WTC11 (cell line): ENCODE data around the gene SDHAF2. TPM values are rescaled to one million over a fixed set of nuclear protein-coding genes. Genes with fewer than 3 reads are reported as not detected.

Experiments
- ATAC-seq: fragments of 200-7000 bp; cut with Tn5 transposase; 2 replicates; pipeline ENCODE4 v1.10.0; 2021; ENCODE audit warnings: mild to moderate bottlenecking, moderate library complexity
- CTCF ChIA-PET: fragments of 300-600 bp; sonication (Branson Sonifier 250); formaldehyde crosslinking; loops from one replicate; lab custom pipeline; 2021; ENCODE audit warnings: antibody characterized with exemption; lab: Charles Lee
- POLR2A ChIA-PET: fragments of 350-600 bp; sonication (Branson Sonifier 250); formaldehyde crosslinking; loops from one replicate; lab custom pipeline; 2021; ENCODE audit warnings: antibody characterized with exemption; lab: Charles Lee
- DNase-seq: peaks from one replicate; pipeline ENCODE4 v3.0.0; 2021; ENCODE audit warnings: low spot score
- H3K27ac Mint-ChIP-seq: 2 replicates; pipeline ENCODE4 v1.8.0; 2021; ENCODE audit warnings: mixed read lengths
- H3K27me3 Mint-ChIP-seq: 2 replicates; pipeline ENCODE4 v1.8.0; 2021; ENCODE audit warnings: low read depth, mild to moderate bottlenecking, moderate library complexity, mixed read lengths
- H3K36me3 Mint-ChIP-seq: 2 replicates; pipeline ENCODE4 v1.8.0; 2021; ENCODE audit warnings: mixed read lengths
- H3K4me1 Mint-ChIP-seq: 2 replicates; pipeline ENCODE4 v1.8.0; 2022; ENCODE audit warnings: mixed read lengths
- H3K4me3 Mint-ChIP-seq: 2 replicates; pipeline ENCODE4 v1.8.0; 2021; ENCODE audit warnings: mild to moderate bottlenecking, moderate library complexity, mixed read lengths
- H3K9me3 Mint-ChIP-seq: 2 replicates; pipeline ENCODE4 v1.8.0; 2021; ENCODE audit warnings: mixed read lengths
- E2F4 ChIP-seq: sonication (generic); formaldehyde crosslinking; IDR thresholded peaks from 2 replicates; pipeline ENCODE4 v1.8.1; 2022; ENCODE audit warnings: low read depth, mild to moderate bottlenecking, moderate library complexity, missing genetic modification reagents, borderline replicate concordance
- ESRRA ChIP-seq: sonication (generic); formaldehyde crosslinking; IDR thresholded peaks from 2 replicates; pipeline ENCODE4 v1.8.1; 2022; ENCODE audit warnings: mild to moderate bottlenecking, missing genetic modification reagents, borderline replicate concordance
- FOXJ3 ChIP-seq: sonication (generic); formaldehyde crosslinking; IDR thresholded peaks from 2 replicates; pipeline ENCODE4 v1.9.0; 2021; ENCODE audit warnings: missing genetic modification reagents, mild to moderate bottlenecking, borderline replicate concordance
- FOXP1 ChIP-seq: sonication (generic); formaldehyde crosslinking; IDR thresholded peaks from 2 replicates; pipeline ENCODE4 v1.8.0; 2022; ENCODE audit warnings: missing genetic modification reagents, mild to moderate bottlenecking, moderate library complexity, borderline replicate concordance
- GTF2I ChIP-seq: fragments of 250-450 bp; sonication (Bioruptor Pico); conservative IDR thresholded peaks from 2 replicates; pipeline ENCODE4 v1.4.0; 2021; ENCODE audit warnings: mild to moderate bottlenecking
- HMGA2 ChIP-seq: fragments of 250-450 bp; sonication (Bioruptor Pico); IDR thresholded peaks from 2 replicates; pipeline ENCODE4 v1.4.0; 2021; ENCODE audit warnings: mild to moderate bottlenecking, moderate library complexity
- IRF2 ChIP-seq: sonication (generic); formaldehyde crosslinking; IDR thresholded peaks from 2 replicates; pipeline ENCODE4 v1.8.0; 2022; ENCODE audit warnings: low read depth, missing genetic modification reagents, borderline replicate concordance
- JAZF1 ChIP-seq: fragments of 250-450 bp; sonication (Bioruptor Pico); IDR thresholded peaks from 2 replicates; pipeline ENCODE4 v1.9.0; 2021; ENCODE audit warnings: moderate library complexity, mild to moderate bottlenecking, inconsistent platforms
- JUN ChIP-seq: sonication (generic); formaldehyde crosslinking; IDR thresholded peaks from 2 replicates; pipeline ENCODE4 v1.8.0; 2023; ENCODE audit warnings: mild to moderate bottlenecking, missing genetic modification reagents
- NFYB ChIP-seq: sonication (generic); formaldehyde crosslinking; conservative IDR thresholded peaks from 2 replicates; pipeline ENCODE4 v1.8.0; 2022; ENCODE audit warnings: low read depth, missing genetic modification reagents
- NR2C2 ChIP-seq: sonication (generic); formaldehyde crosslinking; IDR thresholded peaks from 2 replicates; pipeline ENCODE4 v1.8.0; 2022; ENCODE audit warnings: mild to moderate bottlenecking, missing genetic modification reagents
- PREB ChIP-seq: sonication (generic); formaldehyde crosslinking; IDR thresholded peaks from 2 replicates; pipeline ENCODE4 v1.8.1; 2022; ENCODE audit warnings: mild to moderate bottlenecking, missing genetic modification reagents, moderate library complexity, borderline replicate concordance
- SMAD3 ChIP-seq: sonication (generic); formaldehyde crosslinking; IDR thresholded peaks from 2 replicates; pipeline ENCODE4 v1.8.0; 2022; ENCODE audit warnings: missing genetic modification reagents, mild to moderate bottlenecking, borderline replicate concordance
- SOX15 ChIP-seq: fragments of 250-450 bp; sonication (Bioruptor Pico); IDR thresholded peaks from 2 replicates; pipeline ENCODE4 v1.9.0; 2021; ENCODE audit warnings: mild to moderate bottlenecking
- STAT6 ChIP-seq: sonication (generic); formaldehyde crosslinking; conservative IDR thresholded peaks from 2 replicates; pipeline ENCODE4 v1.8.1; 2023; ENCODE audit warnings: mild to moderate bottlenecking, low read depth, missing genetic modification reagents, moderate library complexity
- USF2 ChIP-seq: sonication (generic); formaldehyde crosslinking; IDR thresholded peaks from 2 replicates; pipeline ENCODE4 v1.8.1; 2023; ENCODE audit warnings: mild to moderate bottlenecking, missing genetic modification reagents, moderate library complexity
- ZMAT4 ChIP-seq: fragments of 250-450 bp; sonication (Bioruptor Pico); IDR thresholded peaks from 2 replicates; pipeline ENCODE4 v1.9.0; 2021; ENCODE audit warnings: mild to moderate bottlenecking
- ZNF232 ChIP-seq: sonication (generic); formaldehyde crosslinking; IDR thresholded peaks from 2 replicates; pipeline ENCODE4 v1.8.0; 2022; ENCODE audit warnings: mild to moderate bottlenecking, missing genetic modification reagents
- ZNF281 ChIP-seq: sonication (generic); formaldehyde crosslinking; IDR thresholded peaks from 2 replicates; pipeline ENCODE4 v1.8.0; 2023; ENCODE audit warnings: mild to moderate bottlenecking, missing genetic modification reagents
- ZNF317 ChIP-seq: sonication (generic); formaldehyde crosslinking; IDR thresholded peaks from 2 replicates; pipeline ENCODE4 v1.8.1; 2023; ENCODE audit warnings: low read depth, mild to moderate bottlenecking, moderate library complexity, missing genetic modification reagents, borderline replicate concordance
- total RNA-seq: library from RNA; stranded (reverse); gene quantifications from 3 replicates; pipeline ENCODE4 v1.2.3, GENCODE V29; 2021

SDHAF2 gene
- total RNA-seq, 1 experiment from 2014 or later = 36.5 TPM

- TF ChIP-seq FOXP1 (CRISPR knock-in tag) (no peak), STAT6 (no peak), ZNF317 (CRISPR knock-in tag) (no peak), GTF2I (CRISPR knock-in tag) (no peak), ZNF281 (CRISPR knock-in tag) (no peak), USF2 (CRISPR knock-in tag) (no peak), JAZF1 (CRISPR knock-in tag) (no peak)
Measured at GRCh38 chr11:61473370-61474012, 43.6 kb downstream of the SDHAF2 start (continued).

GRCh38 chr11:61474013-61474643 is 44.2 kb downstream of the SDHAF2 start:
- TF ChIP-seq NR2C2 (CRISPR knock-in tag) = no peak
- no peak for TF ChIP-seq PREB
- TF ChIP-seq ESRRA (CRISPR knock-in tag) = no peak
- no peak for TF ChIP-seq JAZF1 (CRISPR knock-in tag)
- TF ChIP-seq HMGA2 (CRISPR knock-in tag) = no peak
- no peak for TF ChIP-seq NFYB (CRISPR knock-in tag)
- no peak for TF ChIP-seq SMAD3 (CRISPR knock-in tag)
- no peak for TF ChIP-seq IRF2 (CRISPR knock-in tag)
- no peak for TF ChIP-seq E2F4
- no peak for TF ChIP-seq FOXJ3 (CRISPR knock-in tag)
- TF ChIP-seq JUN = no peak
- no peak for TF ChIP-seq SOX15 (CRISPR knock-in tag)
- no peak for TF ChIP-seq ZNF232 (CRISPR knock-in tag)
- TF ChIP-seq ZMAT4 (CRISPR knock-in tag) = no peak
- H3K36me3 Mint-ChIP-seq = peaks cover 12% of the 10 kb centered on the region; the same call in 1 of the 2 replicates
- H3K4me3 Mint-ChIP-seq = no peak overlapping the region
- H3K27ac Mint-ChIP-seq = 0 out of 2 replicates have a peak overlapping the region, but pooled peaks have one; percentile 17
- H3K4me1 Mint-ChIP-seq = peaks cover 7% of the 10 kb centered on the region
- no peaks in the 10 kb centered on the region for H3K9me3 Mint-ChIP-seq
- peaks cover 3% of the 10 kb centered on the region; the same call in 1 of the 2 replicates for H3K27me3 Mint-ChIP-seq
- DNase-seq (no peak), ATAC-seq (no peak)
- ChIA-PET CTCF (interaction anchor here (1.2 to 5.9 kb wide), 4 partner anchors 28 to 93 kb away, joined by 3 to 149 read pairs (median 10); no protein-coding TSS in a partner anchor), POLR2A (no interaction called here)
